ENCODE data around the gene DNPH1. TPM values are rescaled to one million over a fixed set of nuclear protein-coding genes. Genes with fewer than 3 reads are reported as not detected.

Gene DNPH1
- total and polyA plus RNA-seq, 9 of the 15 experiments (the other 6 are each of a cell fraction or from before 2014, with no cell fraction given) = 7.3 to 300 (median 68.7) TPM

- TF ChIP-seq ATF4 (CRISPR knock-in tag; IDR thresholded peaks at IDR 0.05) (0 out of 2 replicates have a peak, but pooled peaks have one; percentile 33), GABPB2 (CRISPR knock-in tag; conservative IDR thresholded peaks at IDR 0.05) (no peak; the same call in 1 of the 2 replicates), BCOR (IDR thresholded peaks at IDR 0.05) (peak; percentile 11; the same call in 1 of the 2 replicates), CEBPB (tag; IDR thresholded peaks at IDR 0.05) (no peak), SETDB1 (IDR thresholded peaks at IDR 0.05; ENCODE audit: low read length) (no peak), RBM17 (IDR thresholded peaks at IDR 0.05; ENCODE audit: borderline replicate concordance, low read depth, low read length) (no peak), CBFA2T3 (IDR thresholded peaks at IDR 0.05) (peak; percentile 65), TFAM (CRISPR knock-in tag; conservative IDR thresholded peaks at IDR 0.05) (no peak), KDM1A (IDR thresholded peaks at IDR 0.05) (peak in 1 of 2 experiments; percentile 40; a peak in 3 of 4 replicates), ZNF23 (CRISPR knock-in tag; IDR thresholded peaks at IDR 0.05) (no peak), NFATC3 (IDR thresholded peaks at IDR 0.05) (no peak), ZNF224 (CRISPR knock-in tag; IDR thresholded peaks at IDR 0.05) (peak; percentile 92), EZH2 (IDR thresholded peaks at IDR 0.05; ENCODE audit: borderline replicate concordance, low read depth, low read length) (no peak), ZNF589 (CRISPR knock-in tag; IDR thresholded peaks at IDR 0.05; ENCODE audit: low read depth) (0 out of 2 replicates have a peak, but pooled peaks have one; percentile 46), ESRRB (CRISPR knock-in tag; IDR thresholded peaks at IDR 0.05; ENCODE audit: borderline replicate concordance) (no peak), ZNF263 (CRISPR knock-in tag; IDR thresholded peaks at IDR 0.05; ENCODE audit: borderline replicate concordance) (0 out of 2 replicates have a peak, but pooled peaks have one; percentile 33), PURB (CRISPR knock-in tag; IDR thresholded peaks at IDR 0.05; ENCODE audit: low read depth) (no peak), XRCC4 (IDR thresholded peaks at IDR 0.05; ENCODE audit: extremely low read depth, insufficient read depth, insufficient read length) (no peak), SMAD1 (IDR thresholded peaks at IDR 0.05; ENCODE audit: low read depth, low read length, partially characterized antibody) (no peak), NUFIP1 (IDR thresholded peaks at IDR 0.05; ENCODE audit: partially characterized antibody) (no peak), GABPA (tag; conservative IDR thresholded peaks at IDR 0.05; ENCODE audit: low read depth) (peak; percentile 89), CTCFL (IDR thresholded peaks at IDR 0.05; ENCODE audit: borderline replicate concordance, insufficient read depth, low read depth, low read length, poor library complexity, severe bottlenecking) (no peak), ZNF707 (CRISPR knock-in tag; conservative IDR thresholded peaks at IDR 0.05) (no peak), PHB2 (IDR thresholded peaks at IDR 0.05; ENCODE audit: low read depth) (no peak), FOXP1 (CRISPR knock-in tag; IDR thresholded peaks at IDR 0.05) (peak; percentile 99), HMG20B (CRISPR knock-in tag; IDR thresholded peaks at IDR 0.05) (no peak), KDM5B (IDR thresholded peaks at IDR 0.05; ENCODE audit: insufficient replicate concordance, low read depth, low read length) (peak; percentile 64), ZBTB1 (CRISPR knock-in tag; IDR thresholded peaks at IDR 0.05; ENCODE audit: borderline replicate concordance, low read depth) (peak; percentile 86; the same call in 1 of the 2 replicates)
Measured at GRCh38 chr6:43181942-43182860, 47.1 kb downstream of the DNPH1 start, which contains the start of gene CUL9 (continued).
